Keratinocyte (primary cell): ENCODE results near the gene DMAC2. TPM values are rescaled to one million over a fixed set of nuclear protein-coding genes. Genes with fewer than 3 reads are reported as not detected.

Experiments used
- DNase-seq: peaks from one replicate; pipeline ENCODE4 v3.0.0-alpha.2; 2011; ENCODE audit warnings: low read depth, missing footprints, low spot score
- FAIRE-seq: peaks from 2 replicates; lab custom pipeline; 2011; peaks lifted over from hg19 to GRCh38; lab: Jason Lieb, UNC
- H2AFZ ChIP-seq: 2 replicates; pipeline ENCODE4 v1.6.0; 2012; ENCODE audit warnings: low read length, control low read depth, inconsistent platforms; ENCODE audit not compliant: control insufficient read depth
- H3K27ac ChIP-seq: 2 replicates; pipeline ENCODE4 v1.5.1; 2011; ENCODE audit warnings: low read length; ENCODE audit not compliant: control insufficient read depth, insufficient read depth
- H3K27me3 ChIP-seq: 3 replicates; pipeline ENCODE4 v1.6.0; 2011; ENCODE audit warnings: low read length; ENCODE audit not compliant: control insufficient read depth, insufficient read depth; ENCODE audit errors: extremely low read depth
- H3K36me3 ChIP-seq, 2 experiments: 2 replicates in 1 of 2; 3 replicates in 1 of 2; pipeline ENCODE4 v1.5.1; 2011; ENCODE audit warnings: low read length in 2 of 2, mild to moderate bottlenecking in 1 of 2; ENCODE audit not compliant: control insufficient read depth in 2 of 2, insufficient read depth in 2 of 2; ENCODE audit errors: extremely low read depth in 1 of 2
- H3K4me1 ChIP-seq: 3 replicates; pipeline ENCODE4 v1.5.1; 2011; ENCODE audit warnings: low read length; ENCODE audit not compliant: control insufficient read depth, insufficient read depth; ENCODE audit errors: extremely low read depth
- H3K4me2 ChIP-seq: 3 replicates; pipeline ENCODE4 v1.6.0; 2011; ENCODE audit warnings: low read depth, low read length; ENCODE audit not compliant: control insufficient read depth, insufficient read depth; ENCODE audit errors: extremely low read depth
- H3K4me3 ChIP-seq, 3 experiments: fragments of 200-600 bp in 1 of 3; sonication (generic) in 1 of 3; 2 replicates in 2 of 3; 3 replicates in 1 of 3; pipeline ENCODE4 v1.5.1; 2011 to 2016; ENCODE audit warnings: low read length in 3 of 3, mild to moderate bottlenecking in 3 of 3, control low read depth in 2 of 3, inconsistent platforms in 1 of 3, low read depth in 1 of 3, mixed read lengths in 1 of 3, mixed run types in 1 of 3, moderate library complexity in 1 of 3; ENCODE audit not compliant: control insufficient read depth in 2 of 3, insufficient read depth in 2 of 3; ENCODE audit errors: extremely low read depth in 1 of 3
- H3K79me2 ChIP-seq: 2 replicates; pipeline ENCODE4 v1.6.0; 2012; ENCODE audit warnings: low read length; ENCODE audit not compliant: control insufficient read depth, insufficient read depth
- H3K9ac ChIP-seq: 3 replicates; pipeline ENCODE4 v1.6.0; 2011; ENCODE audit warnings: low read length; ENCODE audit not compliant: control insufficient read depth, insufficient read depth; ENCODE audit errors: extremely low read depth
- H3K9me1 ChIP-seq: 3 replicates; pipeline ENCODE4 v1.6.0; 2011; ENCODE audit warnings: low read length; ENCODE audit not compliant: control insufficient read depth, insufficient read depth; ENCODE audit errors: extremely low read depth
- H3K9me3 ChIP-seq: 2 replicates; pipeline ENCODE4 v1.5.1; 2012; ENCODE audit warnings: low read depth, low read length; ENCODE audit not compliant: control insufficient read depth
- H4K20me1 ChIP-seq: 3 replicates; pipeline ENCODE4 v1.6.0; 2011; ENCODE audit warnings: low read length; ENCODE audit not compliant: control insufficient read depth, insufficient read depth; ENCODE audit errors: extremely low read depth
- EZH2 ChIP-seq: IDR thresholded peaks from one replicate; pipeline ENCODE4 v1.6.1; 2012; ENCODE audit warnings: inconsistent platforms, mild to moderate bottlenecking, low read length, moderate library complexity
- dilution Hi-C: fragments of 300-500 bp; cut with MboI; formaldehyde crosslinking; loops from one replicate; pipeline ENCODE4 v1.7.0; 2020; ENCODE audit warnings: low sequenced_read_pairs; ENCODE audit not compliant: extremely low pct_ligation_motif_present
- polyA plus RNA-seq, 5 experiments: library from polyadenylated mRNA; depleted of rRNA in 3 of 5; stranded (reverse) in 3 of 5; stranded (forward) in 1 of 5; unstranded in 1 of 5; fragments of >200 nt; gene quantifications; 1 replicate in 1 of 5; 2 replicates in 3 of 5; 3 replicates in 1 of 5; pipeline versions ENCODE4 v1.2.1 to v1.2.3, GENCODE V29; 2011 to 2012; ENCODE audit warnings: missing spikeins in 2 of 5, low read depth in 1 of 5, low replicate concordance in 1 of 5
- TF ChIP-seq, protein P1 (sequence below), 3 experiments: IDR thresholded peaks in 1 of 3; conservative IDR thresholded peaks in 1 of 3; optimal IDR thresholded peaks in 1 of 3; 2 replicates in 2 of 3; 3 replicates in 1 of 3; pipeline versions ENCODE3 to v1.5.1; 2011; ENCODE audit warnings: low read length in 3 of 3, mild to moderate bottlenecking in 3 of 3, moderate library complexity in 2 of 3, control low read depth in 1 of 3, inconsistent platforms in 1 of 3; ENCODE audit not compliant: insufficient read depth in 2 of 3; ENCODE audit errors: extremely low read depth in 1 of 3

DMAC2 gene
- polyA plus RNA-seq, 1 donor (not counting 4 experiments of a cell fraction or from before 2014, with no cell fraction given): 45.3 TPM

DNA sequence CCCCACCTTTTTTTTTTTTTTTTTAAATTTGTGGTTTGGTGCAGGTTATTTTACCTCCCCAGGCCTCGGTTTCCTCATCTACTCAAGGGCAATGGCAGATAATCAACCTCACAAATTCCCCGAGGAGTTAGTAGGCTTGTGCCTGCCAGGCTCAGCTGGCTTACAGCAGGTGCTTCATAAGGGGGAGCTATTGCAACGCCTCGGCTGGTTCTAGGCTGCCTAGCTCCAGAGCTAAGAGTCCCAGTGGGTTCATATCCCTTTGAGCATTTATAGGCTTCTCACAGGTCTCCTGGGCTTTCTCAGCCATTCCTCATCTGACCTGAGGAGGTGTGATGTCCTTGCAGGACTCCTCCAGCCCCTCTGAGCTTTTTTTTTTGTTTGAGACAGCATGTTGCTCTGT lies 31.5 kb downstream of the DMAC2 start:
- no peak overlapping the region for H2AFZ ChIP-seq
- no peak overlapping the region for H3K4me2 ChIP-seq
- DNase-seq (no peak), FAIRE-seq (no peak)
- no peaks in the 10 kb centered on the region for H3K27me3 ChIP-seq
- H3K4me1 ChIP-seq: peaks cover 5% of the 10 kb centered on the region
- dilution Hi-C loops: no loop called here
- no peaks in the 10 kb centered on the region for H4K20me1 ChIP-seq
- H3K36me3 ChIP-seq: peaks cover 0 to 2% of the 10 kb centered on the region in 2 experiments
- H3K9me1 ChIP-seq: no peaks in the 10 kb centered on the region
- TF ChIP-seq, protein P1, sequence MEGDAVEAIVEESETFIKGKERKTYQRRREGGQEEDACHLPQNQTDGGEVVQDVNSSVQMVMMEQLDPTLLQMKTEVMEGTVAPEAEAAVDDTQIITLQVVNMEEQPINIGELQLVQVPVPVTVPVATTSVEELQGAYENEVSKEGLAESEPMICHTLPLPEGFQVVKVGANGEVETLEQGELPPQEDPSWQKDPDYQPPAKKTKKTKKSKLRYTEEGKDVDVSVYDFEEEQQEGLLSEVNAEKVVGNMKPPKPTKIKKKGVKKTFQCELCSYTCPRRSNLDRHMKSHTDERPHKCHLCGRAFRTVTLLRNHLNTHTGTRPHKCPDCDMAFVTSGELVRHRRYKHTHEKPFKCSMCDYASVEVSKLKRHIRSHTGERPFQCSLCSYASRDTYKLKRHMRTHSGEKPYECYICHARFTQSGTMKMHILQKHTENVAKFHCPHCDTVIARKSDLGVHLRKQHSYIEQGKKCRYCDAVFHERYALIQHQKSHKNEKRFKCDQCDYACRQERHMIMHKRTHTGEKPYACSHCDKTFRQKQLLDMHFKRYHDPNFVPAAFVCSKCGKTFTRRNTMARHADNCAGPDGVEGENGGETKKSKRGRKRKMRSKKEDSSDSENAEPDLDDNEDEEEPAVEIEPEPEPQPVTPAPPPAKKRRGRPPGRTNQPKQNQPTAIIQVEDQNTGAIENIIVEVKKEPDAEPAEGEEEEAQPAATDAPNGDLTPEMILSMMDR (optimal IDR thresholded peaks at IDR 0.05 in 1 of 3, IDR thresholded peaks at IDR 0.05 in 1 of 3, conservative IDR thresholded peaks at IDR 0.05 in 1 of 3; ENCODE audit: extremely low read depth in 1 of 3, insufficient read depth in 2 of 3, low read length in 3 of 3): no peak
- H3K79me2 ChIP-seq: no peaks in the 10 kb centered on the region
- no peak overlapping the region for H3K4me3 ChIP-seq
- no peaks in the 10 kb centered on the region for H3K9me3 ChIP-seq
- no peak overlapping the region for H3K9ac ChIP-seq
- H3K27ac ChIP-seq: no peak overlapping the region

DNA sequence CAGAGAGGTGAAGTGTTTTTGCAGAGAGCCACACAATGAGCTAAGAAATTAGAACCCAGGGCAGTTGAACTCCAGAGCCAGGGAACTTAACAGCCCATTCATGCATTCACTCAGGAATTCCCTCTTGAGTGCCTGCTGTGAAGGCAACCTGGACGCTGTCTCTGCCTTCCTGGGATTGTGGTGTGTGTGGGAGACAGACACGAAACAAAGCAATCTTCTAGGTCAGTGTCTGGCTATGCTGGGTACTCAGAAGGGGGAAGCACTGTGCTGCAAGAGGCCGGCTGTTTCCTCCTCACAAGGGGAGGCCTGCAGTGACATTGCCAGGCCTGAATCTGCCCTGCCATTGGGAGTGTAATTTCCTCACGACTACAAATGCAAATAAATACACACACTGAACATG lies 32.4 kb downstream of the DMAC2 start:
- no peak overlapping the region for H3K4me3 ChIP-seq
- H4K20me1 ChIP-seq: no peaks in the 10 kb centered on the region
- peaks cover 5% of the 10 kb centered on the region for H3K4me1 ChIP-seq
- peaks cover 0 to 4% of the 10 kb centered on the region in 2 experiments for H3K36me3 ChIP-seq
- H3K9me3 ChIP-seq: no peaks in the 10 kb centered on the region
- FAIRE-seq (no peak), DNase-seq (no peak)
- H3K9me1 ChIP-seq: no peaks in the 10 kb centered on the region
- no peak overlapping the region for H3K4me2 ChIP-seq
- no peak overlapping the region for H2AFZ ChIP-seq
- TF ChIP-seq, protein P1 (optimal IDR thresholded peaks at IDR 0.05 in 1 of 3, IDR thresholded peaks at IDR 0.05 in 1 of 3, conservative IDR thresholded peaks at IDR 0.05 in 1 of 3; ENCODE audit: extremely low read depth in 1 of 3, insufficient read depth in 2 of 3, low read length in 3 of 3): no peak
- TF ChIP-seq EZH2: no peak
- H3K27ac ChIP-seq: no peak overlapping the region
- H3K9ac ChIP-seq: no peak overlapping the region
- H3K27me3 ChIP-seq: no peaks in the 10 kb centered on the region
- dilution Hi-C loops: no loop called here
- no peaks in the 10 kb centered on the region for H3K79me2 ChIP-seq
